IMR-90 (cell line): ENCODE results near the gene CCDC61. TPM values are rescaled to one million over a fixed set of nuclear protein-coding genes. Genes with fewer than 3 reads are reported as not detected.

ENCODE experiments used
- ATAC-seq: fragments of 200-7000 bp; cut with Tn5 transposase; 2 replicates; pipeline ENCODE4 v1.9.1; 2020; ENCODE audit warnings: low read depth, mild to moderate bottlenecking, moderate library complexity
- BruUV-seq: library from RNA; stranded (reverse); fragments of 400-500 nt; replicated peaks from 2 replicates; lab custom pipeline; 2021; lab: Mats Ljungman, UMichigan
- CTCF ChIA-PET: fragments of 300-600 bp; formaldehyde crosslinking; extraction: SDS; loops from one replicate; lab custom pipeline; 2021; ENCODE audit warnings: antibody characterized with exemption; lab: Yijun Ruan, JAX
- POLR2A ChIA-PET: fragments of 300-600 bp; sonication (Branson Sonifier 250); formaldehyde crosslinking; loops from one replicate; lab custom pipeline; 2022; ENCODE audit warnings: antibody characterized with exemption; ENCODE audit not compliant: unreplicated experiment; lab: Charles Lee
- DNase-seq: peaks from one replicate; pipeline ENCODE4 v3.0.0; 2013
- H2AFZ ChIP-seq: replicated peaks from 2 replicates; pipeline ENCODE3; 2013; ENCODE audit warnings: low read length, mild to moderate bottlenecking; ENCODE audit not compliant: poor library complexity
- H2AK5ac ChIP-seq: 2 replicates; pipeline ENCODE4 v1.6.1; 2013; ENCODE audit warnings: low read depth, low read length, inconsistent platforms
- H2AK9ac ChIP-seq: replicated peaks from 2 replicates; pipeline ENCODE3; 2013; ENCODE audit warnings: mild to moderate bottlenecking, low read depth, low read length, moderate library complexity; ENCODE audit not compliant: poor library complexity
- H2BK120ac ChIP-seq: 2 replicates; pipeline ENCODE4 v1.6.1; 2013; ENCODE audit warnings: low read depth, low read length, inconsistent platforms
- H2BK15ac ChIP-seq: 3 replicates; pipeline ENCODE4 v1.6.1; 2013; ENCODE audit warnings: low read depth, low read length, inconsistent platforms
- H2BK20ac ChIP-seq: 2 replicates; pipeline ENCODE4 v1.6.1; 2013; ENCODE audit warnings: low read depth, mild to moderate bottlenecking, inconsistent platforms, low read length, moderate library complexity
- H2BK5ac ChIP-seq: 2 replicates; pipeline ENCODE4 v1.6.1; 2013; ENCODE audit warnings: mild to moderate bottlenecking, low read depth, low read length, inconsistent platforms; ENCODE audit not compliant: poor library complexity, severe bottlenecking
- H3K14ac ChIP-seq: replicated peaks from 2 replicates; pipeline ENCODE4 v1.6.1; 2013; ENCODE audit warnings: low read depth, low read length, inconsistent platforms
- H3K18ac ChIP-seq: 2 replicates; pipeline ENCODE4 v1.6.1; 2013; ENCODE audit warnings: low read depth, low read length, control low read depth
- H3K23ac ChIP-seq: 2 replicates; pipeline ENCODE4 v1.6.1; 2013; ENCODE audit warnings: low read depth, low read length, inconsistent platforms
- H3K27ac ChIP-seq: 2 replicates; pipeline ENCODE4 v1.5.1; 2013; ENCODE audit warnings: mild to moderate bottlenecking, control low read depth, low read length; ENCODE audit not compliant: insufficient read depth
- H3K27me3 ChIP-seq: 2 replicates; pipeline ENCODE4 v1.6.1; 2013; ENCODE audit warnings: low read length; ENCODE audit not compliant: control insufficient read depth, insufficient read depth
- H3K36me3 ChIP-seq: 2 replicates; pipeline ENCODE4 v1.6.1; 2013; ENCODE audit warnings: low read length, mixed read lengths; ENCODE audit not compliant: control insufficient read depth, insufficient read depth
- H3K4ac ChIP-seq: 2 replicates; pipeline ENCODE4 v1.6.1; 2013; ENCODE audit warnings: low read depth, low read length, inconsistent platforms
- H3K4me1 ChIP-seq: 2 replicates; pipeline ENCODE4 v1.6.1; 2013; ENCODE audit warnings: low read length, mixed read lengths; ENCODE audit not compliant: control insufficient read depth, insufficient read depth
- H3K4me2 ChIP-seq: 2 replicates; pipeline ENCODE4 v1.6.1; 2013; ENCODE audit warnings: low read depth, mild to moderate bottlenecking, control low read depth, low read length, moderate library complexity
- H3K4me3 ChIP-seq: 2 replicates; pipeline ENCODE4 v1.5.1; 2013; ENCODE audit warnings: low read depth, mild to moderate bottlenecking, control low read depth, low read length, moderate library complexity; ENCODE audit not compliant: insufficient read depth
- H3K56ac ChIP-seq: 2 replicates; pipeline ENCODE4 v1.6.1; 2013; ENCODE audit warnings: low read length, inconsistent platforms; ENCODE audit not compliant: insufficient read depth; ENCODE audit errors: extremely low read depth
- H3K79me1 ChIP-seq, 2 experiments: 2 replicates each; pipeline ENCODE4 v1.6.1; 2013; ENCODE audit warnings: low read length in 2 of 2, inconsistent platforms in 1 of 2, low read depth in 1 of 2
- H3K9ac ChIP-seq: 2 replicates; pipeline ENCODE4 v1.6.1; 2013; ENCODE audit warnings: low read depth, low read length, control low read depth
- H3K9me1 ChIP-seq: 2 replicates; pipeline ENCODE4 v1.6.1; 2013; ENCODE audit warnings: low read length, inconsistent platforms; ENCODE audit not compliant: insufficient read depth
- H3K9me3 ChIP-seq: 2 replicates; pipeline ENCODE4 v1.6.1; 2013; ENCODE audit warnings: low read length; ENCODE audit not compliant: control insufficient read depth, insufficient read depth
- H4K20me1 ChIP-seq: 2 replicates; pipeline ENCODE4 v1.6.1; 2013; ENCODE audit warnings: low read length, inconsistent platforms; ENCODE audit not compliant: insufficient read depth
- H4K5ac ChIP-seq: 2 replicates; pipeline ENCODE4 v1.6.1; 2013; ENCODE audit warnings: mild to moderate bottlenecking, low read depth, low read length, control low read depth
- H4K8ac ChIP-seq, 2 experiments: 2 replicates each; pipeline ENCODE4 v1.6.1; 2013; ENCODE audit warnings: low read depth in 2 of 2, low read length in 2 of 2, control low read depth in 1 of 2, inconsistent platforms in 1 of 2
- H4K91ac ChIP-seq: 2 replicates; pipeline ENCODE4 v1.6.1; 2013; ENCODE audit warnings: low read depth, low read length, inconsistent platforms; ENCODE audit not compliant: insufficient read depth
- BHLHE40 ChIP-seq: fragments of 150-350 bp; IDR thresholded peaks from 2 replicates; pipeline ENCODE4 v1.6.1; 2016; ENCODE audit warnings: mild to moderate bottlenecking, low read depth, low read length
- CEBPB ChIP-seq: IDR thresholded peaks from 2 replicates; pipeline ENCODE4 v1.6.1; 2012; ENCODE audit warnings: low read depth, low read length, improper control_type of control experiment
- FOS ChIP-seq: fragments of 150-350 bp; IDR thresholded peaks from 2 replicates; pipeline ENCODE4 v1.6.1; 2016; ENCODE audit warnings: low read depth, low read length
- MAZ ChIP-seq: IDR thresholded peaks from 2 replicates; pipeline ENCODE4 v1.6.1; 2012; ENCODE audit warnings: low read depth, mild to moderate bottlenecking, low read length, improper control_type of control experiment, moderate library complexity, borderline replicate concordance
- MXI1 ChIP-seq: IDR thresholded peaks from 2 replicates; pipeline ENCODE4 v1.6.1; 2012; ENCODE audit warnings: low read depth, mild to moderate bottlenecking, low read length, moderate library complexity, borderline replicate concordance
- NFE2L2 ChIP-seq: fragments of 150-350 bp; IDR thresholded peaks from 2 replicates; pipeline ENCODE4 v1.6.1; 2016; ENCODE audit warnings: low read depth, mild to moderate bottlenecking, low read length
- POLR2A ChIP-seq: IDR thresholded peaks from 2 replicates; pipeline ENCODE4 v1.6.1; 2012; ENCODE audit warnings: mild to moderate bottlenecking, low read depth, low read length
- RAD21 ChIP-seq: IDR thresholded peaks from 2 replicates; pipeline ENCODE4 v1.6.1; 2012; ENCODE audit warnings: low read length, improper control_type of control experiment
- RCOR1 ChIP-seq: IDR thresholded peaks from 2 replicates; pipeline ENCODE4 v1.6.1; 2012; ENCODE audit warnings: mild to moderate bottlenecking, low read length, improper control_type of control experiment; ENCODE audit not compliant: insufficient replicate concordance
- RFX5 ChIP-seq: IDR thresholded peaks from 2 replicates; pipeline ENCODE4 v1.8.0; 2012; ENCODE audit warnings: low read depth, mild to moderate bottlenecking, low read length, moderate library complexity
- SMC3 ChIP-seq: fragments of 150-350 bp; IDR thresholded peaks from 2 replicates; pipeline ENCODE4 v1.6.1; 2016; ENCODE audit warnings: low read depth, mild to moderate bottlenecking, antibody characterized with exemption, low read length, moderate library complexity
- USF2 ChIP-seq: fragments of 150-350 bp; IDR thresholded peaks from 2 replicates; pipeline ENCODE4 v1.6.1; 2017; ENCODE audit warnings: mild to moderate bottlenecking, antibody characterized with exemption, low read length, low read depth
- WGBS, 2 experiments: methylation state at CpG; one replicate each; pipeline versions ENCODE4 v1.1.5 to v1.1.7; 2013; ENCODE audit warnings: missing lambda C conversion rate in 2 of 2; ENCODE audit not compliant: insufficient read length in 1 of 2; ENCODE audit errors: extremely low coverage in 2 of 2; 5-methylcytosine and 5-hydroxymethylcytosine counted together
- dilution Hi-C: fragments of 300-500 bp; cut with HindIII; formaldehyde crosslinking; loops from one replicate; pipeline ENCODE4 v1.14.3; 2018; ENCODE audit warnings: low sequenced_read_pairs; ENCODE audit not compliant: unreplicated experiment
- in situ Hi-C: fragments of 300-500 bp; cut with MboI; formaldehyde crosslinking; loops from 3 replicates; pipeline ENCODE4 v1.14.3; 2019; ENCODE audit warnings: low sequenced_read_pairs, inconsistent platforms, mixed read lengths
- intact Hi-C: fragments of 100-400 bp; cut with micrococcal nuclease; formaldehyde crosslinking; loops from 2 replicates; pipeline ENCODE4 v1.10.0; 2022
- polyA plus RNA-seq, 3 experiments: library from polyadenylated mRNA; depleted of rRNA; stranded (reverse); fragments of >200 nt; gene quantifications; 2 replicates each; pipeline ENCODE4 v1.2.3, GENCODE V29; 2012; ENCODE audit warnings: low replicate concordance in 1 of 3
- total RNA-seq: library from RNA; depleted of rRNA; stranded (reverse); fragments of >200 nt; gene quantifications from 2 replicates; pipeline ENCODE4 v1.2.3, GENCODE V29; 2012

The CCDC61 gene
- total and polyA plus RNA-seq, 2 of the 4 experiments (the other 2 are of a cell fraction): 3.2 to 9.1 TPM

GRCh38 chr19:45972947-45973540 lies 22.2 kb upstream of the CCDC61 start:
- Histone ChIP-seq H3K4ac (no peak overlapping the region), H3K23ac (no peak overlapping the region), H4K20me1 (no peaks in the 10 kb centered on the region), H2BK15ac (no peak overlapping the region), H3K56ac (no peak overlapping the region), H2BK5ac (no peak overlapping the region), H3K9ac (no peak overlapping the region), H4K5ac (no peak overlapping the region), H2BK20ac (no peak overlapping the region), H4K91ac (no peak overlapping the region), H2AK9ac (no peak overlapping the region), H3K4me1 (no peaks in the 10 kb centered on the region), H3K36me3 (no peaks in the 10 kb centered on the region), H3K4me3 (no peak overlapping the region), H3K9me3 (peaks cover 4% of the 10 kb centered on the region; the same call in 1 of the 2 replicates), H2AFZ (no peak overlapping the region), H3K4me2 (no peak overlapping the region), H3K14ac (no peak overlapping the region), H3K27ac (no peak overlapping the region), H3K18ac (no peak overlapping the region), H2BK120ac (no peak overlapping the region), H4K8ac (no peak overlapping the region), H3K27me3 (peaks cover 73% of the 10 kb centered on the region), H3K79me1 (no peaks in the 10 kb centered on the region), H3K9me1 (0 out of 2 replicates have a peak, but pooled peaks cover 2% of the 10 kb centered on the region), H2AK5ac (no peak overlapping the region)
- DNase-seq: no peak
- 0% methylated on average over 1 of the region's 54 CpGs; no CpG with 5 or more reads in 1 of the 2 experiments for WGBS, 2 experiments
- dilution Hi-C loops: no loop called here
- POLR2A ChIA-PET: no interaction called here
- no TSS peak for BruUV-seq
- TF ChIP-seq SMC3: no peak
- no peak for TF ChIP-seq MXI1
- no peak for TF ChIP-seq NFE2L2
- TF ChIP-seq CEBPB: no peak
- TF ChIP-seq FOS: no peak
- TF ChIP-seq RAD21: no peak
- TF ChIP-seq MAZ: no peak
- TF ChIP-seq RCOR1: no peak
- TF ChIP-seq RFX5: no peak
- TF ChIP-seq USF2: no peak
- no peak for TF ChIP-seq POLR2A
- TF ChIP-seq BHLHE40: no peak
- CTCF ChIA-PET: no interaction called here
- intact Hi-C loops: no loop called here
- 0 out of 2 replicates have a peak, but pooled peaks have one; percentile 7 for ATAC-seq
- in situ Hi-C loops: no loop called here
